Activated gamma-delta T cell treated with Interleukin-2 at 50 U/mL for 16 hours (primary cell): ENCODE measurements around the gene PPP1R36.
"Not testable (repeated sequence)": the region's sequence is repeated elsewhere in the genome, so short reads cannot be mapped to it uniquely, and the experiment has no call there.

Source experiments
- DNase-seq: peaks from one replicate; pipeline ENCODE4 v3.0.0-alpha.2; 2020

Gene PPP1R36, protein sequence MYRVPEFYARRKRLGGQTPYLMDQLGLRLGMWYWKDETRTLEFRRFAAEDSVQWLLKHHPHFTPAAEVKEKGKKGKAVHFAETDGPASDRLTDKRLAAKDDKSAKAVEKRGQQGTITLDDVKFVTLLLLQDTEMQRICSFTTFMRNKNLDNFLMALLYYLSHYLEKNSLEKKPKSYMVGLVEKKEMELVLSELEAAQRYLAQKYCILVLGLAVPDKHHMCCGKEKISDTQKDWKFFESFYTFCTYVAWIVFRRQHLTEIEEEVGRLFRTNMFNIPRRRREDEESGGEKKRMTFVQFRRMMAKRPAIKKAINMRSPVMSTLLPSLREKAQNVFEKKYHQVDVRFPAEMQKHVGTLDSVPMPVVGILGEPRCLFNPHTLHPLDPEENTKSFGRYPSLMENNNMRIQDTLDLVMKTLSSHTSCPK

DNA sequence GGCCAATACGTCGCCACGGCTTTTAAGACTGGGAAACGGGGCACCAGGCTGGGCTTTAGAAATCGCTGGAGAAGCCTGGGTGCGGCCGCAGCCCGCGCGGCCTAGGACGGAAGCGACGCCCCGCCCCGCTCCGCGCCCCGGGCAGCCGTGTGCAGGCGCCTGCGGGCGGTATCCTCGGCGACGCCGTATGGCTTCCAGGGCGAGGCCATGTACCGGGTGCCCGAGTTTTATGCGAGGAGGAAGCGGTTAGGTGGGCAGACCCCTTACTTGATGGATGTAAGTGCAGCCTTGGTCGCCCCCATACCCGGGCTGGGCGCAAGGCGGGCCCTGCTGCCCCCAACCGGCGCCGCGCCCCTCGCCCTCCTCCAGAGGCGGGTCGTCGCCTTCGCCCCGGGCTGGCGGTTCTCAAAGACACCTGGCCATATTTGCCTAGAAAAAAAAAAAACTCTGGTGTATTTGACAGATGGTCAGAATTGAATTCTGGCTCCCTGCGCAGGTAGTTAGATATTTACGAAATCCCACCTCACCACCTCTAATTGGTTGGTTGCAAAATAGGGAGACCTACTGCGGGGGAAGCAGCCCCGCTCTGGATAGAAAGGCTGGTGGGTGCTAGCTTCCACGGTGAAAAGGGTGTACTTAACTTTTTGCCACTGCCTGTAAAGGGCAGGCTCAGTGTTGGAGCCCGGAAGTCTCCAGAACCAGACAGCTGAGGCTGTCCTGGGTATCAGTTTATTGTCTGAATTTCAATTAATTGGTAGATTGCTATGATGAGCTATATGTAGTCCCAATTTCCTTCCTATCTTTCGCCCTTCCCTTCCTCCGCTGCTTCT lies at the start of gene PPP1R36:
Gene PPP1R36, plus strand, starts transcription at position 171 of the 830 bp plus-strand sequence. Its CDS starts 37 bp downstream, at position 208.
- DNase-seq: peak; percentile 30

DNA sequence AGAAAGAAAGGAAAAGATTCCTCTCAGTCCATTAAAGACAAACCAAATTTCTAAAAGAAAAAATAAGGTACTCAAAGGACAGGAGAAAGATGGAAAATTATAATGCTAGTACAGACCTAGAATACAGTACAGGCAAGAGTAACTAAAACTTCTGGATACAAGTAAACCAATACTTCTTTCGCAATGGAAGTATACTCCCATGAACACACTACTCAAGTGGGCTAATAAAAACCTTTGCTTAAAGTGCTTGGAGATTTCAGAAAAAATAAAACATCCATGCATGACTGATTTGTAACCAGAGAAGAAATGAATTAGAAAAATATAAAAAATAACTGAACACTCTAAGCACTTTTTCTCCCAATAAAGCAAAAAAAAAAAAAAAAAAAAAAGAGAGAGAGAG lies 49.7 kb upstream of the PPP1R36 start:
- no peak for DNase-seq

DNA sequence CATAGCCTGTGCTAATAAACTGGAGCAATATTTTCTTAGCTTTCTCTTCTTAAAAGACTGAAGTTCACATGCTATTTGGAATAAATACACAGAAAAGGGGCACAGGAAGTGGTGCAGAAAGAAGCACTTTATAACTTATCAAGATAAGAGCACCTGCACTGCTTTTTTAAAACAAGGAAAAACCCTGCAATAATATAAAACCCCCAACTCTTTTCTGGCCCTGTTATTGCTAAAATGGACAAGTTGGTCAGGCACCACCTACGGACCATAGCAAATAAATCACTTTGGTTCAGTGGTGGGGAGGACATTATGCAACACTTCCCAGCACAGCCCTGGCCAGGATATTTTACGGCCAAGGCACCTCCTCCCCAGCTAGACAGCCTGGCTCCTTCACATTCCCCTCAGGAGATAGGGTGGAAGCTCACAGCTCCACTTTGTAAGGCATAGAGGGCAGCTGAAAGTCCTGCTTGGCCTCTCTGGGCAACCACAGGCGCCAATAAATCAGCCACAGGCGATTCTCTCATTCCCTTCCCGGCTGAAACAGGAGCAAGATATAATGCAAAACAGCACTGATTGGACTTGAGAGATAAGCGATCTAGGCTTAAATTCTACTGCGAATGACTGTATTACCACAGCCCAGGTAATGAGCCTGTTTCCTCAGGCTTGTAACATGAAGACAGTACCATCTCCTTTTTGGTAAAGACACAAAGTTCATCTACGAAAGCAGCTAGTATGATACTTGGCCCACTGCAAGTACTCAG lies 48.2 kb upstream of the PPP1R36 start:
- no peak for DNase-seq

DNA sequence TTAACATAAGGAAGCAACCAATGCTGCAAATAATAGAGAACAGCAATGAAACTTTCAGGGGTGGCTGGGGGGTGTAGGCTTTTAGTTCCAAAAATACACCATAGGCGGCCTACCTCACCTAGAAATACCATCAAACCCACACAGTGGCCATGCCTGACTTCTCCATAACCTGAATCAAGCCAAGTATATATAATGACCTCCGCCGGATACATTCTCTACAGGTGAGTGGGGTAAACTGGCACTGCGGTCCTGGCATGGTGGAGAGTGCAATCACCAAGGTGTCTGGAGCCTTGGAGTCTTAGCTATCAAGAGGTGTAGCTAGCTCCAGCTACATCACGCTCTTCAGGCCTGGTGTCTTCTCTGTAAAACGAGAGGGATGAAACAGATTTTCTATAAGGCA lies 47.3 kb upstream of the PPP1R36 start:
- no peak for DNase-seq

DNA sequence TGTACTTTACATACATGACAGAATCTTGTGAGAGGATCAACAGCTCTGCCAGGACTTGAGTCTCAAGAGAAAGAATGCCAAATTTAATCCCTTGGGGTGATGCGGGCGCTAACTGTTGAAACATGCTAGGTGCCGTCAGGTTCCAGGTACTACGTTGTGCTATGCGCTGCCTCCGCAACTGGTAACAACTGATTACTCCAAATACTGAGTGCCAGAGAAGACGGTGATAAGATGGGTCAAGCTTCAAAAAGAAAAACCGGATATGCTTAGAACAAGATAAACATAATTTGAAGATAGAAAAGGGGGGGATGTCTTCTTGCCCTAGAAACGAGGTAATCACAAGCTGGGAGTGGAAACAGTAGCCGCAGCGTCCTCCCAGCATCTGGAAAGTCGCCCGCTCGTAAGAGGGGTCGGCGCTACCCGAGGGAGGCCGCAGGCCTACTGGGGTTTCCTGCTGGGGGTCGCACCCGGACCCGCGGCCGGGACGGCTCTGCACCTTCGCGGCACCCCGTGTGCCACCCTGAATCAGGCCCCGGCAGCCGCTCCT lies 46.8 kb upstream of the PPP1R36 start:
- no peak for DNase-seq

DNA sequence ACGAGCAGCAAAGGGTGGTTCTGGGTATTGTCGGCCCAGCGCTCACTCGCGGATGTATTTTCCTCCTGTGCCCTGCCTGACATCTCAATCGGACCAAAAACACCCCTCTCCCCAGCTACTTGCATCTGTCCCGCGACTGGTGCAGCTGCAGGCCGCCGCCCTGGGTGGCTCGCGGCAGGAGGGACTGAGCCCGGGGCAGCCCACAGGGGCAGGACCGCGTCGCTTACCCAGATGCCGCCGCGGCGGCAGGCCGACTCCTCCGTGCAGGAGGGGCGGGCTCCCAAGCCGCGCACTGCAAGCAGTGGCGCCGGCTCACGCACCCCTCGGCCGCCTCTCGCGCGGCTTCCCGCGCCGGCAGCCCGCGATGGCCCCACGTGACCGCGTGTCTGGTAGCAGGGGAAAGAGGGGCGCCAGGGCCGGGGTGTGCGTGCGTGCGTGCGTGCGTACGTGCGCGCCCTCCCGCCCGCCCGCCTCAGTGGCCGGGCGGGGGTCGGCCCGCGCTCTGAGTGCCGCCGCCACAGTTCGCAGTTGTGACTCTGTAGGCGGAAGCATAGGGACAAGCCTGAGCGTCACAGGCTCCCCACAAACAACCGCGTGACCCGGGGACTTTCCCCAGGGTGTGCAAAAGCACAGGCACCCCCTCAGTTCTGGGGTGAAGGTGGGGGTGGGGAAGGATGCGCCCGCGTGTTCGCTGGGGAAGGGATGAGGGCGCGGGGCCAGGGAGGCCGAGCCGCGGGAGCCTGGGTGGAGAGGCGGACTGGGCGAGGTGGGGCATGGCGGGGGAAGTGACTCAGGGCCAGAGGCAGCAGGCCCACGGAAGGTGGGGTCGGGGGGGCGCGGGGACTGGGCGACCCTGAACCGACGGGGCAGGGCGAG lies 46.1 kb upstream of the PPP1R36 start, which contains the start of gene ZBTB25:
Gene ZBTB25, minus strand, starts transcription at position 405 of the 876 bp plus-strand sequence. CDS start 13,305 bp downstream, outside the sequence.
- DNase-seq: peak; percentile 94

DNA sequence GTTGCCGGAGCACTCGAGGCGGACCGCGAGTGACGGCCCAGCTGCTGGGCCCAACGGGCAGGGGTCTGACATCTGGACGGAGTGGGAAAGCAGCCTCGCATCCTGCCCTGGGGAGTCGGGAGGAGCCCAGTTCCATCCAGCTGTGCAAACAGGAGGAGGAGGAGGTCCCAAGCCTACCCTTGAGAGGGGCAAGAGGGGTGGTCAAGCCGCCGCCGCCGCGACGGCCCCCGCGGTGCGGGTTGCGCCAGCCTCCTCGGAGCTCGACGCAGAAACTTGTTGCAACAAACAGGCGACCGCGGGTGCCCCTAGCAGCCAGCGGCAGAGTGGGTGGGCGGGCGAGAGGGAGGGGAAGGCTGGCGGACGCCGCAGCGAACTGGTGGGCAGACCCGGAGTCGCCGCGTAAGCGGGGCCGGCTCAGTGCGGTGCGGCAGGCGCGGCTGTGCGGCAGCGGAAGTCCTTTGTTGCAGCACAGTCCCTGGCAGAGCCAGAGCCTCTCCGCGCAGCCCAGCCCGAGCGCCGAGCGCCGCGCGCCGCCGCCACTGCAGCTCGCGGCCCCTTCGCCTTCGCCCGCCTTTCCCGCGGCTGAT lies 45.4 kb upstream of the PPP1R36 start, which contains the start of gene ZBTB1:
Gene ZBTB1, plus strand, starts transcription at position 461 of the 587 bp plus-strand sequence. CDS start 16,735 bp downstream, outside the sequence.
- DNase-seq: peak; percentile 87

DNA sequence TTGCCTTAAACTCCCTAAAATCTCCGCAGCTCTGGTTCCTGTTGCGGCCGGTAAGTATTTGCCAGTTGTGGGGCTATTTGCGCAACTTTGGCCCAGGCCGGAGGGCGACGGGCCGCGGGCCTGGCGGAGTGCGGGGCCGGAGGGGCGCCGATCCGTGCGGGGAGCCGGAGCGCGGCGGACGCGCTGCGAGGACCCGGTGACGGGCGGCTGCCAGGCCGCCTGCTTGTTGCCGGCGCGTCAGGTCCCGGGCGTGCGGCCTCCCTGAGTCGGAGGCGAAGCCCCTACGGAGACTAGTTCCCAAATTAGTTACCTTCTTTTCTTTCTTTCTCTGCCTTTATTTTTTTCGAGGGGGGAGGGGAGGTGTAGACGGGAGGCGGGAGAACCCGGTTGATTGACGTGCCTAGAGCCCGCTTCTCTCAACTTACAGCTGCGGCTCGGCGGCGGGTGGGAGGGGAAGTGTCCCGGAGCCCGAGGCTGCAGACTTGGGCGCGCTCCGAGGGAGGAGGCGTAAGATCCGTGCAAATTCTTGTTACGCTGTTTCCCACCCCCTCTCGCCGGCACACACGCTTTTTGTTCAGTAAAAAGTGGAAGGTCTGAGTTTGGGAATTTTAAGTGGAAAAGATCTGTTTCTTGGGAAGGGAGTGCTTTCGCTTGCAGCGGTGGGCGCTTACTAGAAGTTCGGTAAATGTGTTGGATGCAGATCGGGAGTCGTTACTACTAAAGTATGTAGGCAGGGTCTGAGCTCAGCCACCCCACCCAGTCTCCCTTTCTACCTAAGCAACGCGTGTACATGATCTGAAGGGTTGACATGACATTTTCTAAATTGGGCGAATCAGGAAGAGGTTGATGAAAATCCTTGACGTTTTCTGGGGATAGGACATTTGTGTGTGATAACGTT lies 44.6 kb upstream of the PPP1R36 start:
- DNase-seq: peak; percentile 79

DNA sequence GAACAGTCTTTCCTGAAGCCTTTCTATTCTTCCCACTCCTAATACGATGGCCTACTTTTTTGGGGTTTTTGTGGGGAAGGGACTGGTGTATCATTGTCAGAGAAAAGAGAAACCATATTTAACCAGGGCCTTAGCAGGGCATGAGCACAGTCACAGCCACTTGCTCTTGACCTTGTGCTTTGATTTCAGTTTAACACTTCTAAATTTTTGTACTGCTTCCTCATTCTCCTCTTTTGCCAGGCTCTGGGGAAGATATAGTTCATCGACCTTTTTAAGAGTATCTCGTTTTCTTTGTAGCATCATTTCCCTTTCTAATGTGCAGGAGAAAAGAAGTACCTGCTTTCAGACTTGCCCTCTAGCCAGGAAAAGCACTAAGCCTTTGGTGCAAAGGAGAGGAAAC lies 43.0 kb upstream of the PPP1R36 start:
- no peak for DNase-seq

DNA sequence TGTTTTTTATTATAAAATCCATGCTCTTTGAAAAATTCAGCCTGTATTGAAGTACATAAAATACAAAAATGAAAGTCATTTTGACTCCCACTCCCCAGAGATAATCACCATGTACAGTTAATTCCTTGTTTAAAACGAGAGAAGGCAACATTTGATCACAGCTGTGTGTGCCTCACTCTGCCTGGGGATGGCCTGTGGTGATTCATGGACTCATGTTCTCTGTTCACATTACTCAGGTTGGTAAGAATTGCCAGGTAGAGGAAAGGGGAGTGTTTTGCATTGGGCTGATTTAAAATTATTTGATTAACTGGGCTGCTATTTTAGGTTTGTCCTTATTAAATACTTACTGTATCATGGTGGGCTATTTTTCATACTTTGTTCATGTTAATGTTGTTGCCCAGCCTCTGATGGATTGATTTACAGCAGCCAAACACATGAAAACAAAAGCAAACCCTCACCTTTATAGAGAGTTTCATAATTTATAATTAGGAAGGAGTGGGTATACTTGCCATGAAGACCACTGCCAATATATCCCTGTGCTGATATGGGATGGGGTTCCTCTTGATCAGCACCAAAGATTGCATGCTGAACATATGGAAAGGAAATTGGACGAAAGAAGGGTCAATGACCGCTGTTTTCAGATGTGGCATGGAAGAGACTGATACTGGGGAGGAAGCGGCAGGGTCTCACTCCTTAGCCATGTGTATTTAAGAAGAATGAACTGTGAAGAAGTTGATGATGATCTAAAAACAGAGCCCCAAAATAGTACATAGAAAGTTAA lies 42.2 kb upstream of the PPP1R36 start:
- no peak for DNase-seq

DNA sequence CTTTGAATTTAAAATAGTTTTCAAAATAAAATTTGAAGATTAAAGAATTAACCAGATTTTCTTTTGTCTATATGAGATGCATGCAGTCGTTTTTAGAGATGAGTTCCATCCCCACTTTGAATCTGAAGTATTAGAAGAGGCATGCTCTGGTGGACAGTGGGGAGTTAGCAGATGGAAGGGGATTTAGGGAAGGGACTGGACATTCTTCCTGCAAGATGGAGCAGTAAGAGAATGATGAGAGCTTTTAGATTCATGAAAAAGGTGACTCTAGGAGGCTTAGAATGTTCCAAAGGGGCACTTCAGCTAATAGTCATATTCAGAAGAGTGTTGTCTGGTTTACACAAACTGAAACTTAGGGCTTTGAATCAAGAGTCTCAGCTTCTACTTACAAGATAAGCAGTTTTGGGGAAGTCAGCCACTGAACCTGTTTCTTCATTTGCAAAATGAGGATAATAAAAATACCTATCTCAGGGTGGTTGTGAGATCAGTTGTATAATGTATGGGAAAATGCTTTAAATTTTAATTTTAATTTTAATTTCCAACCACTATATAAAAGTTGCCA lies 41.5 kb upstream of the PPP1R36 start:
- DNase-seq: no peak

DNA sequence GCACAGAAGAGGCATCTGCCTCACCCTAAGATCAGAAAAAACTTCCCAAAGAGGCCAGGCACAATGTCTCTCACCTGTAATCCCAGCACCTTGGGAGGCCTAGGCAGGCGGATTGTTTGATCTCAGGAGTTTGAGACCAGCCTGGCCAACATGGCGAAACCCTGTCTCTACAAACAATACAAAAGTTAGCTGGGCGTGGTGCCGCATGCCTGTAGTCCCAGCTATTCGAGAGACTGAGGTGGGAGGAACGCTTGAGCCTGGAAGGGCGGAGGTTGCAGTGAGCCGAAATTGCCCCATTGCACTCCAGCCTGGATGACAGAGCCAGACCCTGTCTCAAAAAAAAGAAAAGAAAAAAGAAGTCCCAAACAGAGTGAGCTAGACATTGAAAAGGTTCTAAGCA lies 40.7 kb upstream of the PPP1R36 start:
- DNase-seq: no peak

DNA sequence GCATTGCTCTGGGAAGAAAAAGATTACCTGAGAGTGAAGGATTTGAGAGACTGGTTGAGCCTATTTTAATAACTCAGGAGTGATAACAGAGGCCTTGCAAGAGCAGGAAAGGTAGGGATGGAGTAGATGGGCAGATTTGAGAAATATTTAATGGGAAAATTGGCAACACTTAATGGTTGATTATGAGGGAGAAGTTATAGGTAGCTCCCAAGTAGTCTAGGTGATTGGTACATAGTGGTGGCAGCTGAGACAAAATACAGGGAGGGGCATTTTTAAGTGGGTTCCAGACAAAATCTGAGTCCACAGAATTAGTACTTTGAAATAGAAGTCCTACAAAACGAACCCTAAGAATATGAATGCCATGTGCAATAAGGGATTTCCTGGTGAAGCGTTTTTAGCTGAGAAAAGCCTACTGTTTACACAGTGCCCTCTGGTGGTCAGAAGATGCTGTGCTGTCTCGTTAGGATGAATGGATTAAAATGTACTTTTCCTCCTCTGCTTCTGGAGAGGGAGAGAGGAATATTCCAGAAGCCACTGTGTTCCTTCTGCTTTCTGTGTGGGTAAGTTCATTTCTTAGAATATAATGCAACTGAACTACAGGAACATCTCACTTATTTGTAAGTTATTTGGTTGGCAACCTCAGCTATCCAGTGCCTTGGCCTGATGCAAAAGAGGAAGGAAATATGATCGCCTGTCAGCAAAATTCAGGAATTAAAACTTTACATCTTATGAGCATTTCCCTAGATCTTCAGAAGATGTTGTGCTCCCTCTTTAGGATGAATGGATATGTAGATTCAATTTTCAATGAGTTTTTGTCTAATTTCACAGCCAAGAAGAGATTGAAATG lies 38.7 kb upstream of the PPP1R36 start:
- DNase-seq: peak; percentile 69

DNA sequence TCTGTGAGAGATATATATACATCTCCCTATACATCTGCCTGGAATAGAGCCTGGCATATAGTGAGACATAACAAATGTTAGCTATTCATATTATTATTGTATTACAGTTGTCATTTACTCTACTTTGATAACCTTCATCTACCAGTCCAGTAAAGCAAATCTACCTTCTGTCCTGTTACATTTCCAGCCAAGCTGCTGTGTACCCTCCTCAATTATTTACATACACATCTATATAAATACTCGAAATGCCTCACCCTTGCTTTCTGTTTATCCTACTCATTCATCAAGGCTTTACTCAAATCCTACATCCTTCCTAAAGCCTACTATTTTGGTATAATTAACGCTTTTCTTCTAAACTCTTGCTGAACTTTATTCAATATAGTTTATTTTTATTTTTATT lies 36.5 kb upstream of the PPP1R36 start:
- no peak for DNase-seq

DNA sequence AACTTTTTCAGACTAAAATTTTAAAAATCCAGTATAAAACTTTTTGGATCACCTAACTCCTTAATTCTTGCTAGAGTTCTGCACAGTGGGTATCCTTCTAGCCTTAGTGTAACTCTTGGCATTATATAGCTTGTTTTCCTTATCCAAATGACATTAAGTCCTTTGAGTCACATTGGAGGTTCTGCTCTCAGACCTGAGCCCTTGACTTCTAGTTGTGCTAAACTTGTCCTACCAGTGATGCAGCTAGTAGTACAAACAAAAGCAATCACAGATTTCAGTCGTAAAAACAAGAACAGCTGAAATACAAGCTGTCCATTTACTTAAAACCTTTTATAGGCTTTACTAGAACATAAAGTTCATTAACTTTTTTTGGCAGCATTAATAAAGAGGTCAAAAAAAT lies 34.7 kb upstream of the PPP1R36 start:
- no peak for DNase-seq

DNA sequence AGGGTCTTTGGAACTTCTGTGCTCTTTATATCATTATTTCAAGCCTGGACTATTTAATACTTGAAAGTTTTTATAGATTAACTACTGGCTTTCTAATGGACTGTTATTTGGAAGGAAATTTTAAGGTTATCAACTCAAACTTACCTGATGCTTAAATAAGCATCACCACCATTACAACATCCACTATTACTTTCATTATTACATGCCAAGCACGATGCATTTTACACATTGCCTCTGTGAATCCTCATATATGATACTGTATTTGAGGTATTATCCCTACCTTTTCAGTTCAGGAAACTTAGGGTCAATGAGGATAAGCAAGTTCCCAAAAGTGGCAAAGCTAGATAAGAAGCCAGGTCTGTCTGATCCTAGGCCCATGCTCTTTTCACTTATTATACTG lies 32.8 kb upstream of the PPP1R36 start:
- no peak for DNase-seq

DNA sequence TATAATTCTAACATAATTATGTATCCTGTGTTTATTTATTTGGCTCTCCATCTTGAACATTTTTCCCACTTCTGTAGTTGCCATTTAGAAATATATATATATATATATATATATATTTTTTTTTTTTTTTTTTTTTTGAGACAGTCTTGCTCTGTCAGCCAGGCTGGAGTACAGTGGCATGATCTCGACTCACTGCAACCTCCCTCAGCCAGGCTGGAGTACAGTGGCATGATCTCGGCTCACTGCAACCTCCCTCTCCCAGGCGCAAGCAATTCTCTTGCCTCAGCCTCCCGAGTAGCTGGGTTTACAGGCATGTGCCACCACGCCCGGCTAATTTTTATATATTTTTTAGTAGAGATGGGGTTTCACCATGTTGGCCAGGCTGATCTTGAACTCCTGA lies 32.1 kb upstream of the PPP1R36 start:
- DNase-seq: not testable (repeated sequence)

DNA sequence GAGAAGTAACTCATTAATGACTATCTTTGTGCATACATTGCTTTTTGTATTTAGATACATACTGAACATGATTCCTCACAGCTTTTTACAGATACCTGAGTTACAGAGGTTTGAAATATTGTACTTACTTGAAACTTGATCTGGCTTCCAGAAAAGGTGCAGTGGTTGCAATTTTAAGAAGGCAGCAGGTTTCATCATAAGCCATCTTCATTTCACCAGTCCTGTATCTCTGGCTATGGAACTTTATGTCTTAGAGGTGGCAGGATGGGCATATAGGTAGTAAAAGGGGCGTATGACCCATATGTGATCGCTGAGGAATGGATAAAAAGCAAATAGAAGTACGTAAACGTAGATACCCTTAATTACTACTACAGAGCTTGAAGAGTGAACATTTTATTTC lies 31.5 kb upstream of the PPP1R36 start:
- no peak for DNase-seq
